ENCODE measurements around the gene CTNNA2.

The CTNNA2 gene

GRCh38 chr2:79512442-79513401 is at the start of gene CTNNA2:
Gene CTNNA2 (plus strand): TSS chr2:79513051.
- DNase-seq (ENCODE audit: low read depth in 2 of 2, low spot score in 1 of 2), result no peak

GRCh38 chr2:79487399-79487798 is 25.5 kb upstream of the CTNNA2 start:
- no peak for DNase-seq (ENCODE audit: low read depth in 2 of 2, low spot score in 1 of 2)

- no peak for DNase-seq (ENCODE audit: low read depth in 2 of 2, low spot score in 1 of 2)
These were observed 1.4 kb upstream of the CTNNA2 start for GRCh38 chr2:79511320-79511951.

- DNase-seq (ENCODE audit: low read depth in 2 of 2, low spot score in 1 of 2), result no peak
These were observed 860 bp downstream of the CTNNA2 start for GRCh38 chr2:79513711-79514110.

- no peak for DNase-seq (ENCODE audit: low read depth in 2 of 2, low spot score in 1 of 2)
These were observed 16.8 kb downstream of the CTNNA2 start for GRCh38 chr2:79529636-79530035.

GRCh38 chr2:79530443-79530842 is 17.6 kb downstream of the CTNNA2 start:
- DNase-seq (ENCODE audit: low read depth in 2 of 2, low spot score in 1 of 2), result no peak

GRCh38 chr2:79547568-79547967 is 34.7 kb downstream of the CTNNA2 start:
- DNase-seq (ENCODE audit: low read depth in 2 of 2, low spot score in 1 of 2), result no peak

- DNase-seq (ENCODE audit: low read depth in 2 of 2, low spot score in 1 of 2), result no peak
These were observed 39.8 kb downstream of the CTNNA2 start for GRCh38 chr2:79552653-79553052.

- no peak for DNase-seq (ENCODE audit: low read depth in 2 of 2, low spot score in 1 of 2)
These were observed 42.0 kb downstream of the CTNNA2 start for GRCh38 chr2:79554899-79555298.

GRCh38 chr2:79564065-79564464 is 51.2 kb downstream of the CTNNA2 start:
- no peak for DNase-seq (ENCODE audit: low read depth in 2 of 2, low spot score in 1 of 2)

GRCh38 chr2:79569048-79569447 is 56.2 kb downstream of the CTNNA2 start:
- no peak for DNase-seq (ENCODE audit: low read depth in 2 of 2, low spot score in 1 of 2)

- DNase-seq (ENCODE audit: low read depth in 2 of 2, low spot score in 1 of 2), result no peak
These were observed 61.2 kb downstream of the CTNNA2 start for GRCh38 chr2:79573895-79574674.

GRCh38 chr2:79576451-79576850 is 63.6 kb downstream of the CTNNA2 start:
- DNase-seq (ENCODE audit: low read depth in 2 of 2, low spot score in 1 of 2), result no peak

- no peak for DNase-seq (ENCODE audit: low read depth in 2 of 2, low spot score in 1 of 2)
These were observed 66.1 kb downstream of the CTNNA2 start for GRCh38 chr2:79578952-79579351.

GRCh38 chr2:79580175-79580574 is 67.3 kb downstream of the CTNNA2 start:
- no peak for DNase-seq (ENCODE audit: low read depth in 2 of 2, low spot score in 1 of 2)

- DNase-seq (ENCODE audit: low read depth in 2 of 2, low spot score in 1 of 2), result no peak
These were observed 73.0 kb downstream of the CTNNA2 start for GRCh38 chr2:79585701-79586433.

GRCh38 chr2:79591281-79591680 is 78.4 kb downstream of the CTNNA2 start:
- no peak for DNase-seq (ENCODE audit: low read depth in 2 of 2, low spot score in 1 of 2)

GRCh38 chr2:79593237-79593867 is 80.5 kb downstream of the CTNNA2 start:
- no peak for DNase-seq (ENCODE audit: low read depth in 2 of 2, low spot score in 1 of 2)

GRCh38 chr2:79596403-79596802 is 83.6 kb downstream of the CTNNA2 start:
- DNase-seq (ENCODE audit: low read depth in 2 of 2, low spot score in 1 of 2), result no peak

- no peak for DNase-seq (ENCODE audit: low read depth in 2 of 2, low spot score in 1 of 2)
These were observed 91.9 kb downstream of the CTNNA2 start for GRCh38 chr2:79604748-79605147.
